Nephron progenitor cell (in vitro differentiated cells): Measurements from ENCODE around the gene GMIP.
A peak's percentile ranks its signal among the peaks of the same experiment; 100 is the strongest.

ENCODE experiments used
- DNase-seq: peaks from one replicate; pipeline ENCODE4 v3.0.0; 2021
- H3K27ac Mint-ChIP-seq: 2 replicates; pipeline ENCODE4 v1.8.0; 2021; ENCODE audit warnings: mild to moderate bottlenecking, moderate library complexity, mixed read lengths
- H3K27me3 Mint-ChIP-seq: 2 replicates; pipeline ENCODE4 v1.8.0; 2021; ENCODE audit warnings: mild to moderate bottlenecking, low read depth, mixed read lengths; ENCODE audit not compliant: poor library complexity
- H3K36me3 Mint-ChIP-seq: 2 replicates; pipeline ENCODE4 v1.8.0; 2021; ENCODE audit warnings: low read depth, mixed read lengths
- H3K4me1 Mint-ChIP-seq: 2 replicates; pipeline ENCODE4 v1.8.0; 2021; ENCODE audit warnings: mixed read lengths
- H3K4me3 Mint-ChIP-seq: 2 replicates; pipeline ENCODE4 v1.8.0; 2021; ENCODE audit warnings: mild to moderate bottlenecking, moderate library complexity, mixed read lengths
- H3K9me3 Mint-ChIP-seq: 2 replicates; pipeline ENCODE4 v1.8.0; 2021; ENCODE audit warnings: mild to moderate bottlenecking, moderate library complexity, mixed read lengths
- CTCF ChIP-seq: fragments of 200-600 bp; sonication (generic); IDR thresholded peaks from 2 replicates; pipeline ENCODE4 v1.5.0; 2021; ENCODE audit warnings: antibody characterized with exemption

GMIP gene

DNA sequence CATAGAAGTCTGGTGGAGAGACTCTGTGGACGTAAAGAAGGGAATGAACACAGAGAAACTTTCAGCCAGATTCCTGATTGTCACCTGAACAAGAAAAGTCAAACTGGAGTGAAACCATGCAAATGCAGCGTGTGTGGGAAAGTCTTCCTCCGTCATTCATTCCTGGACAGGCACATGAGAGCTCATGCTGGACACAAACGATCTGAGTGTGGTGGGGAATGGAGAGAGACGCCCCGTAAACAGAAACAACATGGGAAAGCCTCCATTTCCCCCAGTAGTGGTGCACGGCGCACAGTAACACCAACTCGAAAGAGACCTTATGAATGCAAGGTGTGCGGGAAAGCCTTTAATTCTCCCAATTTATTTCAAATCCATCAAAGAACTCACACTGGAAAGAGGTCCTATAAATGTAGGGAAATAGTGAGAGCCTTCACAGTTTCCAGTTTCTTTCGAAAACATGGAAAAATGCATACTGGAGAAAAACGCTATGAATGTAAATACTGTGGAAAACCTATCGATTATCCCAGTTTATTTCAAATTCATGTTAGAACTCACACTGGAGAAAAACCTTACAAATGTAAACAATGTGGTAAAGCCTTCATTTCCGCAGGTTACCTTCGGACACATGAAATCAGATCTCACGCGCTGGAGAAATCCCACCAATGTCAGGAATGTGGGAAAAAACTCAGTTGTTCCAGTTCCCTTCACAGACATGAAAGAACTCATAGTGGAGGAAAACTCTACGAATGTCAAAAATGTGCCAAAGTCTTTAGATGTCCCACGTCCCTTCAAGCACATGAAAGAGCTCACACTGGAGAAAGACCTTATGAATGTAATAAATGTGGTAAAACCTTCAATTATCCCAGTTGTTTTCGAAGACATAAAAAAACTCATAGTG is 36.0 kb upstream of the GMIP start:
- H3K4me1 Mint-ChIP-seq, result peaks cover 5% of the 10 kb centered on the region
- peaks cover 97% of the 10 kb centered on the region for H3K36me3 Mint-ChIP-seq
- H3K9me3 Mint-ChIP-seq, result peaks cover 91% of the 10 kb centered on the region
- no peak for TF ChIP-seq CTCF
- H3K27me3 Mint-ChIP-seq, result peaks cover 4% of the 10 kb centered on the region
- no peak overlapping the region for H3K4me3 Mint-ChIP-seq
- no peak for DNase-seq
- no peak overlapping the region for H3K27ac Mint-ChIP-seq

DNA sequence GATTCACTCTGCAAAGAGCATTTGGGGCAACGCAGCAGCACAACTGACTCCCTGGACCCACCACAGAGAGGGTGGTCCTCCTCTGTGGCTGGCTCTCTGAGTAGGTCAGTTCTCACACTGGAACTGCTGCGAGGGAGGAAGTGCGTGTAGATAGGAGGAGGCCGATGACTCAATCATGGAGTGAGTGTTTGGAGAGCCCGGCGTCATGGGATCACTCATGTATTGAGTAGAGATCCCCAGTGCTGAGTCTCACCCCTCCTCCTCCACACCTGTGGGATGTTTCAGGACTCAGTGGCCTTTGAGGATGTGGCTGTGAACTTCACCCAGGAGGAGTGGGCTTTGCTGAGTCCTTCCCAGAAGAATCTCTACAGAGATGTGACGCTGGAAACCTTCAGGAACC is 34.1 kb upstream of the GMIP start:
- Mint-ChIP-seq H3K4me3 (no peak overlapping the region), H3K36me3 (peaks cover 97% of the 10 kb centered on the region), H3K9me3 (peaks cover 85% of the 10 kb centered on the region), H3K27ac (no peak overlapping the region), H3K4me1 (peaks cover 5% of the 10 kb centered on the region), H3K27me3 (peaks cover under 1% of the 10 kb centered on the region)
- no peak for TF ChIP-seq CTCF
- no peak for DNase-seq

DNA sequence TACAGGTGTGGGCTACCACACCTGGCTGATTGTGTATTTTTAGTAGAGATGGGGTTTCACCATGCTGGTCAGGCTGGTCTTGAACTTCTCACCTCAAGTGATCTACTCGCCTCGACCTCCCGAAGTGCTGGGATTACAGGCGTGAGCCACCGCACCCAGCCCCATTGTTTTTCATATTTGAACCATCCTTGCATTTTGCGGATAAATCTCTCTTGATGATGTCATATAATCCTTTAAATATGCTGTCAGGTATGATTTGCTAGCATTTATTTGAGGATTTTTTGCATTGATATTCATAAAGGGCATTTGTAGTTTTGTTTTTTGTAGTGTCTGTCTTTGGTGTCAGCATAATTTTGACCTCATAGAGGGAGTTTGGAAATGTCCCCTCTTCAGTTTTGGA is 30.9 kb upstream of the GMIP start:
- TF ChIP-seq CTCF, result no peak
- H3K9me3 Mint-ChIP-seq, result peaks cover 78% of the 10 kb centered on the region

DNA sequence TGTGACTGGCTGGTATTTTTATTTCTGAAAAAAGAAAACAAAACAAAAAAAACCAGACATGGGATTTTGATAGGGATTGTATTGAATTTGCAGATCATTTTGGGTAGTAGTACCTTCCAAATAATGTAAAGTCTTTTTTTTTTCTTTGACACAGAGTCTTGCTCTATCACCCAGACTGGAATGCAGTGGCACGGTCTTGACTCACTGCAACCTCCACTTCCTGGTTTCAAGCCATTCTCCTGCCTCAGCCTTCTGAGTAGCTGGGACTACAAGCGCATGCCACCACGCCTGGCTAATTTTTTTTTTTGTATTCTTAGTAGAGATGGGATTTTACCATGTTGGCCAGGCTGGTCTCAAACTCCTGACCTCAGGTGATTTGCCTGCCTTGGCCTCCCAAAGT is 29.4 kb upstream of the GMIP start:
- Mint-ChIP-seq H3K4me3 (no peak overlapping the region), H3K9me3 (peaks cover 69% of the 10 kb centered on the region), H3K4me1 (peaks cover 19% of the 10 kb centered on the region), H3K27me3 (no peaks in the 10 kb centered on the region), H3K27ac (no peak overlapping the region), H3K36me3 (peaks cover 73% of the 10 kb centered on the region)
- DNase-seq, result no peak
- no peak for TF ChIP-seq CTCF

More for the DNA sequence above, 30.9 kb upstream of the GMIP start:
- H3K27ac Mint-ChIP-seq, result no peak overlapping the region
- no peak for DNase-seq
- H3K4me3 Mint-ChIP-seq, result no peak overlapping the region
- peaks cover 12% of the 10 kb centered on the region for H3K4me1 Mint-ChIP-seq
- H3K27me3 Mint-ChIP-seq, result no peaks in the 10 kb centered on the region
- peaks cover 88% of the 10 kb centered on the region for H3K36me3 Mint-ChIP-seq

DNA sequence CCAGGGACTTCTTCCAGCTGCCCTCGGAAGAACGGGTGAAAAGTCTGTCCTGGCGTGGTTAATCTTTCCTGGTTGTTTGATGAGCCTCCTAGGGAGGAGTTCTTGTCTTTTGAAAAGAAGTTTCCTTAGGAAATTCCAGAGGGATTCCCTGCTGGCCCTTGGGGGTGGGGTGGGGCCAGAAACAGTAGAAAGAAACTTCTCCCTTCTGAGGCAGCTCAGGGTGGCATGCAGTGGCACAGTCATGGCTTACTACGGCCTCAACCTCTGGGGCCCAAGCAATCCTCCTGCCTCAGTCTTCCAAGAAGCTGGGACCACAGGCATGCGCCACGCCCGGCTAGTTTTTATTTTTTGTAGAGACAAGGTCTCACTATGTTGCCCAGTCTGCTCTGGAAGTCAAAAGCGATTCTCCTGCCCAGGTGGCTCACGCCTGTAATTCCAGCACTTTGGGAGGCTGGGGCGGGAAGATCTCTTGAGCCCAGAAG is 26.7 kb upstream of the GMIP start:
- Mint-ChIP-seq H3K27ac (no peak overlapping the region), H3K4me3 (peak overlapping the region; percentile 88), H3K4me1 (peaks cover 14% of the 10 kb centered on the region), H3K36me3 (peaks cover 46% of the 10 kb centered on the region), H3K9me3 (peaks cover 47% of the 10 kb centered on the region), H3K27me3 (no peaks in the 10 kb centered on the region)
- DNase-seq, result no peak
- no peak for TF ChIP-seq CTCF
